WTC11 (cell line): ENCODE results near the gene C11orf58. TPM values are rescaled to one million over a fixed set of nuclear protein-coding genes. Genes with fewer than 3 reads are reported as not detected.

ENCODE experiments used
- ATAC-seq: fragments of 200-7000 bp; cut with Tn5 transposase; 2 replicates; pipeline ENCODE4 v1.10.0; 2021; ENCODE audit warnings: mild to moderate bottlenecking, moderate library complexity
- CTCF ChIA-PET: fragments of 300-600 bp; sonication (Branson Sonifier 250); formaldehyde crosslinking; loops from one replicate; lab custom pipeline; 2021; ENCODE audit warnings: antibody characterized with exemption; lab: Charles Lee
- POLR2A ChIA-PET: fragments of 350-600 bp; sonication (Branson Sonifier 250); formaldehyde crosslinking; loops from one replicate; lab custom pipeline; 2021; ENCODE audit warnings: antibody characterized with exemption; lab: Charles Lee
- DNase-seq: peaks from one replicate; pipeline ENCODE4 v3.0.0; 2021; ENCODE audit warnings: low spot score
- H3K27ac Mint-ChIP-seq: 2 replicates; pipeline ENCODE4 v1.8.0; 2021; ENCODE audit warnings: mixed read lengths
- H3K27me3 Mint-ChIP-seq: 2 replicates; pipeline ENCODE4 v1.8.0; 2021; ENCODE audit warnings: low read depth, mild to moderate bottlenecking, moderate library complexity, mixed read lengths
- H3K36me3 Mint-ChIP-seq: 2 replicates; pipeline ENCODE4 v1.8.0; 2021; ENCODE audit warnings: mixed read lengths
- H3K4me1 Mint-ChIP-seq: 2 replicates; pipeline ENCODE4 v1.8.0; 2022; ENCODE audit warnings: mixed read lengths
- H3K4me3 Mint-ChIP-seq: 2 replicates; pipeline ENCODE4 v1.8.0; 2021; ENCODE audit warnings: mild to moderate bottlenecking, moderate library complexity, mixed read lengths
- H3K9me3 Mint-ChIP-seq: 2 replicates; pipeline ENCODE4 v1.8.0; 2021; ENCODE audit warnings: mixed read lengths
- ATF1 ChIP-seq: sonication (generic); formaldehyde crosslinking; IDR thresholded peaks from 2 replicates; pipeline ENCODE4 v1.8.1; 2023; ENCODE audit warnings: mild to moderate bottlenecking, moderate library complexity, missing genetic modification reagents
- ETV6 ChIP-seq: sonication (generic); formaldehyde crosslinking; IDR thresholded peaks from 2 replicates; pipeline ENCODE4 v1.8.1; 2022; ENCODE audit warnings: mild to moderate bottlenecking, missing genetic modification reagents
- FOXP1 ChIP-seq: sonication (generic); formaldehyde crosslinking; IDR thresholded peaks from 2 replicates; pipeline ENCODE4 v1.8.0; 2022; ENCODE audit warnings: missing genetic modification reagents, mild to moderate bottlenecking, moderate library complexity, borderline replicate concordance
- GRHL2 ChIP-seq: fragments of 250-450 bp; sonication (Bioruptor Pico); IDR thresholded peaks from 2 replicates; pipeline ENCODE4 v1.8.0; 2022; ENCODE audit warnings: mild to moderate bottlenecking, moderate library complexity; ENCODE audit not compliant: insufficient replicate concordance, severe bottlenecking
- KAT7 ChIP-seq: sonication (generic); formaldehyde crosslinking; IDR thresholded peaks from 2 replicates; pipeline ENCODE4 v1.8.1; 2023; ENCODE audit warnings: missing genetic modification reagents, mild to moderate bottlenecking, borderline replicate concordance
- NR1H2 ChIP-seq: sonication (generic); formaldehyde crosslinking; IDR thresholded peaks from 2 replicates; pipeline ENCODE4 v1.9.0; 2021; ENCODE audit warnings: mild to moderate bottlenecking, moderate library complexity, missing genetic modification reagents
- RELA ChIP-seq: sonication (generic); formaldehyde crosslinking; IDR thresholded peaks from 2 replicates; pipeline ENCODE4 v1.8.1; 2022; ENCODE audit warnings: missing genetic modification reagents, mild to moderate bottlenecking, borderline replicate concordance
- SMAD3 ChIP-seq: sonication (generic); formaldehyde crosslinking; IDR thresholded peaks from 2 replicates; pipeline ENCODE4 v1.8.0; 2022; ENCODE audit warnings: missing genetic modification reagents, mild to moderate bottlenecking, borderline replicate concordance
- TEAD1 ChIP-seq: sonication (generic); formaldehyde crosslinking; IDR thresholded peaks from 2 replicates; pipeline ENCODE4 v1.8.0; 2022; ENCODE audit warnings: mild to moderate bottlenecking, missing genetic modification reagents
- ZNF232 ChIP-seq: sonication (generic); formaldehyde crosslinking; IDR thresholded peaks from 2 replicates; pipeline ENCODE4 v1.8.0; 2022; ENCODE audit warnings: mild to moderate bottlenecking, missing genetic modification reagents
- ZNF396 ChIP-seq: fragments of 250-450 bp; sonication (Bioruptor Pico); IDR thresholded peaks from 2 replicates; pipeline ENCODE4 v1.8.0; 2021; ENCODE audit warnings: mild to moderate bottlenecking, moderate library complexity, borderline replicate concordance
- ZNF423 ChIP-seq: fragments of 250-450 bp; sonication (Bioruptor Pico); IDR thresholded peaks from 2 replicates; pipeline ENCODE4 v2.1.2; 2022; ENCODE audit warnings: mild to moderate bottlenecking, moderate library complexity
- total RNA-seq: library from RNA; stranded (reverse); gene quantifications from 3 replicates; pipeline ENCODE4 v1.2.3, GENCODE V29; 2021
- TF ChIP-seq, protein P1 (sequence below): fragments of 250-450 bp; sonication (Bioruptor Pico); IDR thresholded peaks from 2 replicates; pipeline ENCODE4 v2.1.2; 2022; ENCODE audit warnings: mild to moderate bottlenecking, moderate library complexity
- TF ChIP-seq, protein P2 (sequence below): fragments of 250-450 bp; sonication (Bioruptor Pico); IDR thresholded peaks from 2 replicates; pipeline ENCODE4 v1.9.0; 2021; ENCODE audit warnings: mild to moderate bottlenecking, borderline replicate concordance
- TF ChIP-seq, protein P3 (sequence below): sonication (generic); formaldehyde crosslinking; IDR thresholded peaks from 2 replicates; pipeline ENCODE4 v1.8.0; 2023; ENCODE audit warnings: mild to moderate bottlenecking, missing genetic modification reagents
- TF ChIP-seq, protein P4 (sequence below): sonication (generic); formaldehyde crosslinking; IDR thresholded peaks from 2 replicates; pipeline ENCODE4 v1.8.0; 2022; ENCODE audit warnings: mild to moderate bottlenecking, missing genetic modification reagents
- TF ChIP-seq, protein P5 (sequence below): sonication (generic); formaldehyde crosslinking; IDR thresholded peaks from 2 replicates; pipeline ENCODE4 v1.8.0; 2023; ENCODE audit warnings: missing genetic modification reagents
- TF ChIP-seq, protein P6 (sequence below): fragments of 250-450 bp; sonication (Bioruptor Pico); IDR thresholded peaks from 2 replicates; pipeline ENCODE4 v1.9.0; 2021; ENCODE audit warnings: moderate library complexity, mild to moderate bottlenecking, inconsistent platforms, borderline replicate concordance
- TF ChIP-seq, protein P7 (sequence below): sonication (generic); formaldehyde crosslinking; IDR thresholded peaks from 2 replicates; pipeline ENCODE4 v1.8.1; 2022; ENCODE audit warnings: mild to moderate bottlenecking, moderate library complexity, missing genetic modification reagents

C11orf58 gene
- total RNA-seq, 1 experiment from 2014 or later = 141 TPM

DNA sequence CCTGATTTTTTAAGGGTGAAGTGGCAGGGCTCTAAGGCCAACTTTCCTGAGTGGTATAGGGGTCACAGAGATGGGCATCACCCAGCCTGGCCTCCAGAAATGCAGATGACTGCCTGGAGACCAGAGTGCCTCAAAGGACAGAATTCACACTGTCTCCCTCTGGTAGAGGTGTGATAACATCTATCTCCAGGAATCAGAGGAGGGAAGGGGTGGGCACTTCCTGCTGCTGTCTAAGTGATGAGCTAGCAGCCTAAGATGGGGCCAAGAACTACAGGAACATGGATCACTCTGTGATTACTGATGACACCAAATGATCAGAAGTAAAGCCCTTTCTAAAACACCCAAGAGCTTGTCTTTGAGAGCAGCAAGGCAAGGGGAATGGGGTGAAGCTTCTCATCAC, 61.9 kb downstream of the C11orf58 start:
- no peak overlapping the region for H3K27ac Mint-ChIP-seq

DNA sequence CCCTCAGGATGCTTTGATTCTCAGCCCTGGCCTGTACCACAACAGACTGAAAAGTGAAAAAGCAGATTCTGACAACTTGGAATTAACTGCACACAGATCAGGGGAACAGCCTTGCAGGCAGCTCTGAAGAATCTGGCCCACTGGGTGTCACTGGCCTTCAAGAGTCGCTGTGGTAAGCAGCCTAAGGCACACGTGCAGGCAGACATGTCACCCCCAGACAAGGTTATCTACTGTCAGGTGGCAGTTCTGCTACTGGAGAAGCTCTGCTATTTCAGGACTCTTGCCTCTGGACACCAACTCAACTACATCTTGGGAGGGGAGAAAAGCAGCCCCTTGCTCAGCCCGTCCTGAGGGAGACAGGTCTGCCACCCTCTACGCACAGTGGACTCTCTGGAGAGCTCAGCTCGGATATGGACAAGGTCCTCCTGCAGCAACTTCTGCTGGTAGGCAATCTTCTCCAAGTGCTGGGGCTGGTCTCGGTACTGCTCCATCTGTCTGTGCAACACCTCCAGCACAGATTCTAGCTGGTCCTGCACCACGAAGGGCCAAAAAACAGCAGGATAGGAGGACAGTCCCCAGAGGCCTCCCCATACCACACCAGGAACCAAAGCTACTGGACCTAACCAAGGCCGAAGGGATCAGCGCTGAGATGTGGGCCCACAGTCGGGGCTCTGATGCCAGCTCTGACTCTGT, 63.0 kb downstream of the C11orf58 start:
- Mint-ChIP-seq H3K4me3 (no peak overlapping the region), H3K36me3 (peaks cover under 1% of the 10 kb centered on the region; the same call in 1 of the 2 replicates), H3K4me1 (no peaks in the 10 kb centered on the region), H3K27me3 (no peaks in the 10 kb centered on the region), H3K27ac (no peak overlapping the region), H3K9me3 (no peaks in the 10 kb centered on the region)
- no peak for DNase-seq
- ChIA-PET POLR2A (no interaction called here), CTCF (interaction anchor here (0.7 to 1.5 kb wide), 4 partner anchors 16 to 262 kb away, joined by 3 to 4 read pairs (median 4); no protein-coding TSS in a partner anchor)
- no peak for TF ChIP-seq RELA
- TF ChIP-seq, protein P1, sequence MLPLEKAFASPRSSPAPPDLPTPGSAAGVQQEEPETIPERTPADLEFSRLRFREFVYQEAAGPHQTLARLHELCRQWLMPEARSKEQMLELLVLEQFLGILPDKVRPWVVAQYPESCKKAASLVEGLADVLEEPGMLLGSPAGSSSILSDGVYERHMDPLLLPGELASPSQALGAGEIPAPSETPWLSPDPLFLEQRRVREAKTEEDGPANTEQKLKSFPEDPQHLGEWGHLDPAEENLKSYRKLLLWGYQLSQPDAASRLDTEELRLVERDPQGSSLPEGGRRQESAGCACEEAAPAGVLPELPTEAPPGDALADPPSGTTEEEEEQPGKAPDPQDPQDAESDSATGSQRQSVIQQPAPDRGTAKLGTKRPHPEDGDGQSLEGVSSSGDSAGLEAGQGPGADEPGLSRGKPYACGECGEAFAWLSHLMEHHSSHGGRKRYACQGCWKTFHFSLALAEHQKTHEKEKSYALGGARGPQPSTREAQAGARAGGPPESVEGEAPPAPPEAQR (CRISPR knock-in tag) = no peak
- TF ChIP-seq ZNF423 (CRISPR knock-in tag) = no peak
- no peak for TF ChIP-seq GRHL2 (CRISPR knock-in tag)
- TF ChIP-seq, protein P2, sequence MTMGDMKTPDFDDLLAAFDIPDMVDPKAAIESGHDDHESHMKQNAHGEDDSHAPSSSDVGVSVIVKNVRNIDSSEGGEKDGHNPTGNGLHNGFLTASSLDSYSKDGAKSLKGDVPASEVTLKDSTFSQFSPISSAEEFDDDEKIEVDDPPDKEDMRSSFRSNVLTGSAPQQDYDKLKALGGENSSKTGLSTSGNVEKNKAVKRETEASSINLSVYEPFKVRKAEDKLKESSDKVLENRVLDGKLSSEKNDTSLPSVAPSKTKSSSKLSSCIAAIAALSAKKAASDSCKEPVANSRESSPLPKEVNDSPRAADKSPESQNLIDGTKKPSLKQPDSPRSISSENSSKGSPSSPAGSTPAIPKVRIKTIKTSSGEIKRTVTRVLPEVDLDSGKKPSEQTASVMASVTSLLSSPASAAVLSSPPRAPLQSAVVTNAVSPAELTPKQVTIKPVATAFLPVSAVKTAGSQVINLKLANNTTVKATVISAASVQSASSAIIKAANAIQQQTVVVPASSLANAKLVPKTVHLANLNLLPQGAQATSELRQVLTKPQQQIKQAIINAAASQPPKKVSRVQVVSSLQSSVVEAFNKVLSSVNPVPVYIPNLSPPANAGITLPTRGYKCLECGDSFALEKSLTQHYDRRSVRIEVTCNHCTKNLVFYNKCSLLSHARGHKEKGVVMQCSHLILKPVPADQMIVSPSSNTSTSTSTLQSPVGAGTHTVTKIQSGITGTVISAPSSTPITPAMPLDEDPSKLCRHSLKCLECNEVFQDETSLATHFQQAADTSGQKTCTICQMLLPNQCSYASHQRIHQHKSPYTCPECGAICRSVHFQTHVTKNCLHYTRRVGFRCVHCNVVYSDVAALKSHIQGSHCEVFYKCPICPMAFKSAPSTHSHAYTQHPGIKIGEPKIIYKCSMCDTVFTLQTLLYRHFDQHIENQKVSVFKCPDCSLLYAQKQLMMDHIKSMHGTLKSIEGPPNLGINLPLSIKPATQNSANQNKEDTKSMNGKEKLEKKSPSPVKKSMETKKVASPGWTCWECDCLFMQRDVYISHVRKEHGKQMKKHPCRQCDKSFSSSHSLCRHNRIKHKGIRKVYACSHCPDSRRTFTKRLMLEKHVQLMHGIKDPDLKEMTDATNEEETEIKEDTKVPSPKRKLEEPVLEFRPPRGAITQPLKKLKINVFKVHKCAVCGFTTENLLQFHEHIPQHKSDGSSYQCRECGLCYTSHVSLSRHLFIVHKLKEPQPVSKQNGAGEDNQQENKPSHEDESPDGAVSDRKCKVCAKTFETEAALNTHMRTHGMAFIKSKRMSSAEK (CRISPR knock-in tag) = no peak
- TF ChIP-seq, protein P3, sequence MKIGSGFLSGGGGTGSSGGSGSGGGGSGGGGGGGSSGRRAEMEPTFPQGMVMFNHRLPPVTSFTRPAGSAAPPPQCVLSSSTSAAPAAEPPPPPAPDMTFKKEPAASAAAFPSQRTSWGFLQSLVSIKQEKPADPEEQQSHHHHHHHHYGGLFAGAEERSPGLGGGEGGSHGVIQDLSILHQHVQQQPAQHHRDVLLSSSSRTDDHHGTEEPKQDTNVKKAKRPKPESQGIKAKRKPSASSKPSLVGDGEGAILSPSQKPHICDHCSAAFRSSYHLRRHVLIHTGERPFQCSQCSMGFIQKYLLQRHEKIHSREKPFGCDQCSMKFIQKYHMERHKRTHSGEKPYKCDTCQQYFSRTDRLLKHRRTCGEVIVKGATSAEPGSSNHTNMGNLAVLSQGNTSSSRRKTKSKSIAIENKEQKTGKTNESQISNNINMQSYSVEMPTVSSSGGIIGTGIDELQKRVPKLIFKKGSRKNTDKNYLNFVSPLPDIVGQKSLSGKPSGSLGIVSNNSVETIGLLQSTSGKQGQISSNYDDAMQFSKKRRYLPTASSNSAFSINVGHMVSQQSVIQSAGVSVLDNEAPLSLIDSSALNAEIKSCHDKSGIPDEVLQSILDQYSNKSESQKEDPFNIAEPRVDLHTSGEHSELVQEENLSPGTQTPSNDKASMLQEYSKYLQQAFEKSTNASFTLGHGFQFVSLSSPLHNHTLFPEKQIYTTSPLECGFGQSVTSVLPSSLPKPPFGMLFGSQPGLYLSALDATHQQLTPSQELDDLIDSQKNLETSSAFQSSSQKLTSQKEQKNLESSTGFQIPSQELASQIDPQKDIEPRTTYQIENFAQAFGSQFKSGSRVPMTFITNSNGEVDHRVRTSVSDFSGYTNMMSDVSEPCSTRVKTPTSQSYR (CRISPR knock-in tag) = no peak
- TF ChIP-seq ATF1 (CRISPR knock-in tag) = no peak
- no peak for TF ChIP-seq FOXP1 (CRISPR knock-in tag)
- TF ChIP-seq NR1H2 (CRISPR knock-in tag) = no peak
- TF ChIP-seq, protein P4, sequence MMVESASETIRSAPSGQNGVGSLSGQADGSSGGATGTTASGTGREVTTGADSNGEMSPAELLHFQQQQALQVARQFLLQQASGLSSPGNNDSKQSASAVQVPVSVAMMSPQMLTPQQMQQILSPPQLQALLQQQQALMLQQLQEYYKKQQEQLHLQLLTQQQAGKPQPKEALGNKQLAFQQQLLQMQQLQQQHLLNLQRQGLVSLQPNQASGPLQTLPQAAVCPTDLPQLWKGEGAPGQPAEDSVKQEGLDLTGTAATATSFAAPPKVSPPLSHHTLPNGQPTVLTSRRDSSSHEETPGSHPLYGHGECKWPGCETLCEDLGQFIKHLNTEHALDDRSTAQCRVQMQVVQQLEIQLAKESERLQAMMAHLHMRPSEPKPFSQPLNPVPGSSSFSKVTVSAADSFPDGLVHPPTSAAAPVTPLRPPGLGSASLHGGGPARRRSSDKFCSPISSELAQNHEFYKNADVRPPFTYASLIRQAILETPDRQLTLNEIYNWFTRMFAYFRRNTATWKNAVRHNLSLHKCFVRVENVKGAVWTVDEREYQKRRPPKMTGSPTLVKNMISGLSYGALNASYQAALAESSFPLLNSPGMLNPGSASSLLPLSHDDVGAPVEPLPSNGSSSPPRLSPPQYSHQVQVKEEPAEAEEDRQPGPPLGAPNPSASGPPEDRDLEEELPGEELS (CRISPR knock-in tag) = no peak
- TF ChIP-seq SMAD3 = no peak
- no peak for TF ChIP-seq ETV6 (CRISPR knock-in tag)
- TF ChIP-seq, protein P5, sequence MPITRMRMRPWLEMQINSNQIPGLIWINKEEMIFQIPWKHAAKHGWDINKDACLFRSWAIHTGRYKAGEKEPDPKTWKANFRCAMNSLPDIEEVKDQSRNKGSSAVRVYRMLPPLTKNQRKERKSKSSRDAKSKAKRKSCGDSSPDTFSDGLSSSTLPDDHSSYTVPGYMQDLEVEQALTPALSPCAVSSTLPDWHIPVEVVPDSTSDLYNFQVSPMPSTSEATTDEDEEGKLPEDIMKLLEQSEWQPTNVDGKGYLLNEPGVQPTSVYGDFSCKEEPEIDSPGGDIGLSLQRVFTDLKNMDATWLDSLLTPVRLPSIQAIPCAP (CRISPR knock-in tag) = no peak
- no peak for ATAC-seq

More for the DNA sequence above, 61.9 kb downstream of the C11orf58 start:
- DNase-seq = no peak
- Mint-ChIP-seq H3K27me3 (no peaks in the 10 kb centered on the region), H3K4me3 (no peak overlapping the region), H3K4me1 (no peaks in the 10 kb centered on the region), H3K9me3 (no peaks in the 10 kb centered on the region), H3K36me3 (peaks cover 6% of the 10 kb centered on the region)
- ATAC-seq = no peak
- ChIA-PET POLR2A (no interaction called here), CTCF (interaction anchor here (1.2 to 1.5 kb wide), 2 partner anchors 15 to 20 kb away, joined by 4 read pairs; no protein-coding TSS in a partner anchor)
- no peak for TF ChIP-seq ZNF423 (CRISPR knock-in tag)
- no peak for TF ChIP-seq ETV6 (CRISPR knock-in tag)
- no peak for TF ChIP-seq ATF1 (CRISPR knock-in tag)
- no peak for TF ChIP-seq TEAD1 (CRISPR knock-in tag)
- no peak for TF ChIP-seq KAT7 (CRISPR knock-in tag)
- TF ChIP-seq, protein P6, sequence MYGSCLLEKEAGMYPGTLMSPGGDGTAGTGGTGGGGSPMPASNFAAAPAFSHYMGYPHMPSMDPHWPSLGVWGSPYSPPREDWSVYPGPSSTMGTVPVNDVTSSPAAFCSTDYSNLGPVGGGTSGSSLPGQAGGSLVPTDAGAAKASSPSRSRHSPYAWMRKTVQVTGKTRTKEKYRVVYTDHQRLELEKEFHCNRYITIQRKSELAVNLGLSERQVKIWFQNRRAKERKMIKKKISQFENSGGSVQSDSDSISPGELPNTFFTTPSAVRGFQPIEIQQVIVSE (CRISPR knock-in tag) = no peak
- no peak for TF ChIP-seq ZNF232 (CRISPR knock-in tag)
- TF ChIP-seq GRHL2 (CRISPR knock-in tag) = no peak
- no peak for TF ChIP-seq ZNF396 (CRISPR knock-in tag)
- TF ChIP-seq, protein P7, sequence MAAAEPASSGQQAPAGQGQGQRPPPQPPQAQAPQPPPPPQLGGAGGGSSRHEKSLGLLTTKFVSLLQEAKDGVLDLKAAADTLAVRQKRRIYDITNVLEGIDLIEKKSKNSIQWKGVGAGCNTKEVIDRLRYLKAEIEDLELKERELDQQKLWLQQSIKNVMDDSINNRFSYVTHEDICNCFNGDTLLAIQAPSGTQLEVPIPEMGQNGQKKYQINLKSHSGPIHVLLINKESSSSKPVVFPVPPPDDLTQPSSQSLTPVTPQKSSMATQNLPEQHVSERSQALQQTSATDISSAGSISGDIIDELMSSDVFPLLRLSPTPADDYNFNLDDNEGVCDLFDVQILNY = no peak
